Dermis blood vessel endothelial cell (primary cell): ENCODE data around the gene ZNF160. TPM values are rescaled to one million over a fixed set of nuclear protein-coding genes. Genes with fewer than 3 reads are reported as not detected.
"Not testable (repeated sequence)": the region's sequence is repeated elsewhere in the genome, so short reads cannot be mapped to it uniquely, and the experiment has no call there.

Experiments used
- DNase-seq: peaks from one replicate; pipeline ENCODE4 v3.0.0; 2010
- total RNA-seq: library from RNA; depleted of rRNA; stranded (reverse); fragments of >200 nt; gene quantifications from 2 replicates; pipeline ENCODE4 v1.2.3, GENCODE V29; 2014

Gene ZNF160
- total RNA-seq, 1 donor from 2014 or later = 29.3 TPM

DNA sequence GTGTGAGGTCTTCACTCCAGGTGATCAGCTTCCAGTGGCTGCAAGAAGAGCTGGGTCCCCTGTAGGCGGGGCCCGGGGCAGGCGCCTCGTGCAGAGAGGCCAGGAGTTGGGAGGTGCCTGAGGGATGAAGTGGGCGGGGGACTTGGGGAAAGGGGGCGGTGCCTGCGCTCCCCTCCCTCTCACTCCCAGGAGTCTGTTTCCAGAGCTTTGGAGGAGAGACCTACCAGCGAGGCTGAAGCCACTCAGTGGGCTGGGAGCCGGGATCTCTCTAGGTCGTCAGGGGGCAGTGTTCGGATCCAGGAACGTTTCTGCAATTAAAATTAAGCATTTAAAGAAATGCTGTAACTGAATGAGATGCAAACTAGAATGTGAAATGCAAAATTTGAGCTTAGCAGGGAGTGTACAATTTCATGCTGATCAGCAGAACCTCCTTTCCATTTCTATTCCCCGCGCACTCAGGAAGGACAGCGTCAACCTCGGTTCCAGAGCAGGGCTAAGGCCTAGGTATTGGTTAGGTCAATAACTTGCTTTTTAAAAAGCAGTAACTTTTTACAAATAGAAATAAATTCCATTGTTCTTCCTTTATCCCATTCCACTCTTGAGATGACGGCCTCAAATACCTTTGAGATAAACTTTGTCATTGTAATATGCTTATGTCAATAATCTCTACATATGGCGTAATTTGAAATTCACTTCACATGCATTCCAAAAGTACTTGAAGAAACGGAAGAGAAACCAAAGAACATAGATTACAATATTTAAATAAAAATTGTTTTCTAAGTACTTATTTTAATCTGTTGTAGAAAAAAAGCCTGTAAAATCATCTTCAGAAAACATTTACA, 11.6 kb downstream of the ZNF160 start:
- no peak for DNase-seq

DNA sequence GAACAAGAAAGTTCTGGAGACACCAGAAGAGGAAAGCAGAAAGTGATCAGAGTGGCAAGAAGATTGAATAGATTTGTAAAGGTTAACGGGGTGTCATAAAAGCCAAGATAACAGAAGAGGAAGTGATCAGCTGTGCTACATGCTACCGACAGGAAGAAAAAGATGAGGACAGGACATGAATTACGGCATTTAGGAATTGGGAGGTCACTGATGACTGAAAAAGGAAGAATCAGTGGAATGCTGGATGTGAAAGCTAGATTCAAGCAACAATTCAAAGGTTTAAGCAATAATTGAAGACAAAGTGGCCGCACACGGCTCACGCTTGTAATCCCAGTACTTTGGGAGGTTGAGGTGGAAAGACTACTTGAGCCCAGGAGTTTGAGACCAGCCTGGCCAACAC, 15.1 kb downstream of the ZNF160 start:
- peak; percentile 66 for DNase-seq

DNA sequence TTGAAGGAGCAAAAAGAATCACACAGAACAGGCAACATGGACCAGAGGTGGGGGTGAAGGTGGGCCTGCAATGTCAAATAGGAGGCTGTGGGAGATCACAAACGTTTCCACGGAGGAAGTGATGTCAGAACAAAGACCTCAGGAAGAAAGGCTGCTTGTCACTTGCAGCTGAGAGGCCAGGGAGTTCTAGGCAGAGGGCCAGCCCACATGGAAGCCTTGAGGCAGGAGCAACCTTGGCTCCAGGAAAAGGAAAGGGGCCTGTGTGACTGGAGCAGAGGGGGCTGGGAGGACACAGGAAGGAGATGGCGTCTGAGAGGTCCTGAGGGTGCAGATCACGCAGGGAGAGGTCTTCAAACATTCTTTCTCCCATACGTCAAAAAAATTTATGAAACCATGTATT, 16.3 kb downstream of the ZNF160 start:
- DNase-seq = peak; percentile 99

DNA sequence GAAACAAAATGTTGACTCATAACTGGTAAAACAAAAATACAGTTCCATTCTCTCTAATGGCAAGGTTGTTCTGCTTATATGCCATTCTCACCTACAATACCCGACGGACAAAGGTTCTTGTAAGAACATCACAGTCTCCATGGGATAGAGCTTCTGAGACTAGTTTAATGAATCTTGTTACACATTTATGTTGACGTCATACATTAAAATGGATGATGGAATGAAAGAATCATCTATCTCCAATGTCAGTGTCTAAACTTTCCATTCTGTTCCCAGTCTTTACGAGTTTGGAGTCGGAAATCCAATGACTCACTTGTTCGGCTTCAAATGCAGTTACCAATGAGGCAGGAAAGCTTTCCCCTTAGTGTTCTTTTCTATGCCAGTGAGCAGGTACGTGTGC, 17.7 kb downstream of the ZNF160 start:
- DNase-seq = no peak

DNA sequence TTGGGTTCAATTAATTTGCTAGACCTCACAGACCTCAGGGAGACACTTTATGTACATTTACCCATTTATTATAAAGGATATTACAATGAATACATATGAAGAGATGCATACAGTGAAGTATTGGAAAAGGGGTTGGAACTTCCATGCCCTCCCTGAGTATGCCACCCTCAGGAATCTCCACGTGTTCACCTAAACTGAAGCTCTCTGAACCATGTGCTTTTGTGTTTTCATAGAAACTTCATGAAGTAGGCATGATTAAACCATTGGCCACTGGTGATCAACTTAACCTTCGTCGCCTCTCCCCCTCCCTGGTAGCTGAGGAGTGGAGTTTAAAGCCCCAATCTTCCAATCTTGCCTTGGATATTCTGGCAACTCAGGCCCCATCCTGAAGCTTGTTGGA, 20.3 kb downstream of the ZNF160 start:
- DNase-seq = no peak

DNA sequence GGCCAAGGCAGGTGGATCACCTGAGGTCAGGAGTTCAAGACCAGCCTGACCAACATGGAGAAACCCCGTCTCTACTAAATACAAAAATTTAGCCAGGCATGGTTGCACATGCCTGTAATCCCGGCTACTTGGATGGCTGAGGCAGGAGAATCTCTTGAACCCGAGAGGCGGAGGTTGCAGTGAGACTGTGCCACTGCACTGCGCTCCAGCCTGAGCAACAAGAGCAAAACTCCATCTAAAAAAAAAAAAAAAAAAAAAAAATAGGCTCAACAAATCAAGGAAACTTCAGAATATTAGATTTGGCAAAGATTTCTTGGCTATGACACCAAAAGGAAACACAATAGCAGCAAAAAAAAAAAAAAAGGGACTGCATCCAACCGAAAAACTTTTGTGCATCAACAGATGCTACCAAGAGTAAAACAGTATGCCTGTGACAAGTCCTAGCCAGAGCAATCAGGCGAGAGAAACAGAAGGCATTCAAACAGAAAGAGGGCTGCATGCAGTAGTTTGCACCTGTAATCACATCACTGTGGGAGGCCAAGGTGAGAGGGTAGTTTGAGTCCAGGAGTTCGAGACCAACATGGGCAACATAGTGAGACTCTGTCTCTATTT, 23.8 kb downstream of the ZNF160 start:
- DNase-seq = peak; percentile 11

DNA sequence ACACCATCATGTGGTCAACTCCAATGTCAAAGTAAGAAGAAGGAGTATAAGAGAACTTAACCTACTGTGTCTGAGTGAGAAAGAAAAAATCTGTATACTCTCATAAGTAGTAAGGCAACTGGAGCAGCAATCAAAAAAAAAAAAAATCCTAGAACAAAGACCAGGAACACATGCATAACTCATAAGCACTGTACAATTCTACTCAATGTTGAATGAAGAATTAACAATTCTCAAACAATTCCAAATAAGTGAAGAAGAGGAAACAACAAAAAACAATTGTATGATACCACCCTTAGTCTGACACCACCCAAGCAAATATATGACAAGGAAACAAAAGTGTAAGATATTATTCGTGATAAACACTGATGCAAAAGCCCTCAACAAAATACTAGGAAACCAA, 24.6 kb downstream of the ZNF160 start:
- no peak for DNase-seq

DNA sequence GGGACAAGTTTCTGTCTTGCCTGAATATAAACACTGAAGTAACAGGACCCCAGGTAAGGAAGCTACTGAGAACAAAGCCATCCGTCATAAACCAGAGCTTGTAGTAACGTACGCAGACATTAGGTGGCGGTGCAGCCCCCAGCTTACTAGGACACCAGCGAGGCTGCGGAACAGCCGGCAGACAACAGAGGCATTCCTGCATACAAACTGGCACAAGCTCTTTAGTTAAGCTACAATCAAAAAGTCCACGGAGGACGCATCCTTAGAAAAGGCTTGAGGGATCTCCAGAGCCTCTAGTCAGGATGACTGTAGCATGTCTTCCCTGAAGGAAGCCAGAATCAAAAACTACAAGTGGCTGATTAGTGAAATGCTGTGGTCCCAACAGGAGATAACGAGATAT, 26.2 kb downstream of the ZNF160 start:
- peak; percentile 87 for DNase-seq

DNA sequence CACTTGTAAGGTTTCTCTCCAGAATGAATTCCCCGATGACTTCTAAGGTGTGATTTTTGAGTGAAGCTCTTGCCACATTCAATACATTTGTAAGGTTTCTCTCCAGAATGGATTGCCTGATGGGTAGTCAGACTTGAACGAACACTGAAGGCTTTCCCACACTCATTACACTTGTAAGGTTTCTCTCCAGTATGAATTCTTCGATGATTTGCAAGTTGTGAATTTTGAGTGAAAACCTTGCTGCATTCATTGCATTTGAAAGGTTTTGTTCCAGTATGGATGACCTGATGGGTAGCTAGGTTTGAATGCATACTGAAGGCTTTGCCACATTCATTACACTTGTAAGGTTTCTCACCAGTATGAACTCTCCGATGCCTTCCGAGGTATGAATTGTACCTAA, 34.4 kb downstream of the ZNF160 start:
- no peak for DNase-seq

DNA sequence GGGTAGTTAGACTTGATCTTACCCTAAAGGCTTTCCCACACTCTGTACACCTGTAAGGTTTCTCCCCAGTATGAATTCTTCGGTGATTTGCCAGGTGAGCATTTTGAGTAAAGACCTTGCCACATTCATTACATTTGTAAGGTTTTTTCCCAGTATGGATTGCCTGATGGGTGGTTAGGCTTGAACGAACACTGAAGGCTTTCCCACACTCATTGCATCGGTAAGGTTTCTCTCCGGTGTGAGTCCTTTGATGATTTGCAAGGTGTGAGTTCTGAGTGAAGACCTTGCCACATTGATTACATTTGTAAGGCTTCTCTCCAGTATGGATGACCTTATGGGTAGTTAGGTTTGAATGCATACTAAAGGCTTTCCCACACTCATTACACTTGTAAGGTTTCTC, 35.0 kb downstream of the ZNF160 start:
- no peak for DNase-seq

DNA sequence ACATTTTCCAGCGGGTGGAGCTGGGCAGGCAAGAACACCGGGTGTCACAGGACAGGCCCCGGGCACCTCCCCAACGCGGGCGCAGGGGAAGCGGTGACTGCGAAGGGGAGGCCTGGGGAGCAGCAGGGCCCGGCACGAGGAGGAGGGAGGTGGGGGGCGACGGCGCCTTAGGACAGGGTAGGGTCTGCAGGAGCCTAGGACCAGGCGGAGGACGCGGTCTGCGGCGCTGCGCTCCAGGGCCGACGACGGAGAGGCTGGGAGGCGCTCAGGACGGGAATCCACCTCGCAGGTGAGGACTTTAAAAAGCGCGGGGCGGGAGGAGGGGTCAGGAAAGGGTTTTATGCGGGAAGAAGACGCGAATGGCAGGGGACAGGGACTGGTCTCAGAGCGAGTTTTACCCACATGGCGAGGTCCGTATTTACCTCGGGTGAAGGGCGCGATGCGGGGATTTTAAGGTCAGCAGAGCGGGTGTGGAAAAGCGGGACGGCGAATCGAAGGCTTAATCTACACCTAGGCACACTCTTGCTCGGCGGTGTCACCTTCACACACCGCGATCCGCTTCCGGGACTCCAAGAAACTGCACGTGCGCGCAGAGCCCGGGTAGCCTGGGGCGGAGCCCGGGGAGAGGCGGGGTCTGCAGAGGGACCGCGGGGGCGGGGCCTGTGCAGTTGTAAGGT, 45.2 kb downstream of the ZNF160 start:
- DNase-seq = peak; percentile 12

DNA sequence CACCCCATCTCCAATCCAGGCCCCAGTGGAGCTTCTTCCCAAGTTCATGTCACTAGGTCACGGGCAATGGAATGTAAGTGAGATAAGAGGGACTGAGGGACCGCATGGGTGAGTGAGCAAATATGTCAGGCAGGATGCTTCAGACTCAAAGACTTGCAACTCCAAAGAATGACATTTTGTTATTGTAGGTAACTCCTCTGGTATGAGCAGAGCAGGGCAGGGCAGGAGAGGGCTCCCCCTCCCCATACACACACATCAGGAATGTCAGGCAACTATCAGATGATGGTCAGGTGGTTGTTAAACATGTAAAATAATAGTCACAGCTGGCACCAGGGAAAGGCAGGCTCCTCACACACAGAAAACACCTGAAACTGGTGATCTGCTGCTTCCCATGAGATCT, 48.1 kb downstream of the ZNF160 start:
- no peak for DNase-seq

DNA sequence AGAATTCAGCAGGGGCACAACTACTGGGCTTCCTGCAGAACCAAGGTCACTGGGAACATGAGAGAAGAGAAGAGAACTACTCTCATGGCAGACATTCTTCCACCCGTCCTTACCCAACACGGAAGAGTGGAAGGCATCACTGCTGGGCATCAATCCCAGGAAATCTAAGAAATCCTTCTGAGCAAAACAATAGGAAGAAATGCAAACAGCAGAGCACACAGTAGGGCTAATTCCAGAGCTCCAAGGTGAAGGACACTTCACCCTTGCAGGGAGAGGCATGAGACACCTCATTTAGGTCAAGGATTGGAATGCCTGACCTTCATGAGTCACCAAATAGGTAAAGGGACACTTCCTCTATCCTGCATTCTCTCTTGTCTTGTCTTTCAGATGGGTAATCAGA, 55.8 kb downstream of the ZNF160 start:
- DNase-seq = no peak

DNA sequence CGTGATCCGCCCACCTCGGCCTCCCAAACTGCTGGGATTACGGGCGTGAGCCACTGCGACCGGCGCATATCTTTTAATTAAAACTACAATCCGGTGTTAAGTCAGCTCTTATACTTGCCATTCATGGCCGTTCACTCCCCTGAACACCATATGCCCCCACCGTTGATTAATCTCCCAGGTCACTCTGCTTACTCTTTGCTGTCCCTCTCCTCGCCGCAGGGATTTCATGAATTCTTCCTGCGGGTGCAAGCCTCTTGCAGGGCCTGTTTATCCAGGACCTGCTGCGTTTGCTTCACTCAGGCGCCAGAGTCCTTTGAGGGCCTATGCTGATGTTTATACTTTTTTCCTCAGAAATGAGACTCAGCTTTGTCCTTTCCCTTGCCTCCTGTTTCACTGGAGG, 57.7 kb downstream of the ZNF160 start:
- no peak for DNase-seq

DNA sequence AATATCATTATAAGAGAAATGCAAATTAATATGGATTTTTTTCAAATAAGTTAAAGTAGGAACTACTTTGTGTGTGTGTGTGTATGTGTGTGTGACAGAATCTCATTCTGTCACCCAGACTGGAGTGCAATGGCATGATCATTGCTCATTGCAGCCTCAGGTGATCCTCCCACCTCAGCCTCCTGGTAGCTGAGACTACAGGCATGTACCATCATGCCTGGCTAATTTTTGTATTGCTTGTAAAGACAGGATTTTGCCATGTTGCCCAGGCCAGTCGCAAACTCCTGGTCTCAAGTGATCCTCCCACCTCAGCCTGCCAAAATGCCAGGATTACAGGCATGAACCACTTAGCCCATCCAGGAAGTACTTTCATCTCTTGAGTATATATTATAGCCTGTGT, 61.9 kb downstream of the ZNF160 start:
- DNase-seq = no peak

DNA sequence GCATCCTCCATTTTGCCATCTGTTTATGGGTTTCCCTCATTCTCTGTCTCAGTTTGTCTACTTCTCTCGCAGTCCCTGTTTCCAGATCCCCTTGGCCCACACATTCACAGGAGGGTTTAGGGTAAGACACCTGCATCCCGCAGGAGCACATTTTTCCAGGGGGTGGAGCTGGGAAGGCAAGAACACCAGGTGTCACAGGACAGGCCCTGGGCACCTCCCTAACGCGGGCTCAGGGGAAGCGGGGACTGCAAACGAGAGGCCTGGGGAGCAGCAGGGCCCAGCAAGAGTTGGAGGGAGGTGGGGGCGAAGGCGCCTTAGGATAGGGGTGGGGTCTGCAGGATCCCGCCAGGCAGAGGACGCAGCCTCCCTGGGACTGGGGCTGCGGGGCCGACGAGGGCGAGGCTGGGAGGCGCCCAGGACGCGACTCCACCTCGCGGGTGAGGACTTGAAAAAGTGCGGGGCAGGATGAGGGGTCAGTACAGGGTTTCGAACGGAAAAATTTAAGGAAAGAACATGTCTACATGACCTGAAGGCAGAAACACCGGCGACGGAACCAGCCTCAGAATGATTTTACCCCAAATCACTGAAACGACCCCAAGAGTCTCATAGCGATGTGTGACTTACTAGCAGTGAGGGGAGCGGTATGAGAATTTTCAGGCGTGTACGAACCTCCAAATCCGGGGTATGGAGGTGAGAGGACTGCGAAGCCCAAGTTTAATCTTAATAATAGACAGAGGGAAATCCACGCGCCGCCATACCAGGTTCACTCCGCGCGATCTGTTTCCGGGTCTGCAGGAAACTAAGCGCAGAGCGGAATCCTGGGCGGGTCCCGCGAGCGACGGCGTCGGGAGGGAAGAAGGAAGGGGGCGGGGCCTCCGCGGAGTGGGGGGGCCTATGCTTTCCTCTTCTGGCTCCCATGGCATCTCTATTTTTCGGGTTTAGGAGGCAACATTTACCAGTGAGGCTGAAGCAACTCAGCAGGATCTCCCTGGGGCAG, 65.8 kb downstream of the ZNF160 start:
- peak; percentile 81 for DNase-seq

DNA sequence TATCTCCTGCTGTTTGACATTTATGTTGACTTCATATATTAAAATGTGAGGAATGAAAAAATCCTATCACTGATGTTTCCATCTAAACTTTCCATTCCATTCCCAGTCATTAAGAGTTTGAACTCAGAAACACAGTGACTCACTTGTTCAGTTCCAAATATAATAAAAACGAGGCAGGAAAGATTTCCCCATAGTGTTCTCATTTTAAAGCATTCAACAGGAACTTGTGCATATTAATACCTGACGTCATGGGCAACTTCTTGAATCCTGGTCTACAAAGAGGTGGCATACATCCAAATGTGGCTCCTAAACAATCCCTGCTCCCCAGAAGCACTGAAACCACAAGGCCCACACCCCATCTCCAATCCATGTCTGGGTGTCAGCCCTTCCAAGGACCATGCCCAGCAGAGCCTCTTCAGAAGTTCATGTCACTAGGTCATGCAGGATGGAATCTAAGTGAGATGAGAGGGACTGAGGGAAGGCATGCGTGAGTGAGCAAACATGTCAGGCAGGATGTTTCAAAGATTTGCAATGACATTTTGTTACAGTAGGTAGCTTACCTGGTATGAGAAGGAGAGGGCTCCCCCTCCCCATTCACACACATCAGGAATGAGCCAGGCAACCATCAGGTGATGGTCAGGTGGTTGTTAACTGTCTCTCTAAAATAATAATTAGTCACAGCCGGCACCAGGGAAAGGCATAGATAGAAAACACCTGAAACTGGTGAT, 68.1 kb downstream of the ZNF160 start:
- peak; percentile 10 for DNase-seq

DNA sequence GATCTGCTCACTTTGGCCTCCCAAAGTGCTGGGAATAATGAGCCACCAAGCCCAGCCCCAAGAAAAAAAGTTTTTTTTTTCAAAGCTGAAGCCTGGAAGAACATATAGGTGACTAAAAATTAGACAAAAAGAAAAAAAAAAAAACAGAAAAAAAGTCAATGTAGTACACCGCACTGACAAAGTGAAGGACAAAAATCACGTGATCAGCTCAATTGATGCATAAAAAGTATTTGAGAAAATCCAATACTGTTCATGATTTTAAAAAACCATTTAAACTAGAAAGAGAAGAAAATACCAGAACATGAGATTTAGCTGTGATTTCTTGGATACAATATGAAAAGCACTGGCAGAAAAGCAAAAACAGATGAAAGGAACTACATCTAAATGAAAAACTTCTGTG, 69.2 kb downstream of the ZNF160 start:
- no peak for DNase-seq

DNA sequence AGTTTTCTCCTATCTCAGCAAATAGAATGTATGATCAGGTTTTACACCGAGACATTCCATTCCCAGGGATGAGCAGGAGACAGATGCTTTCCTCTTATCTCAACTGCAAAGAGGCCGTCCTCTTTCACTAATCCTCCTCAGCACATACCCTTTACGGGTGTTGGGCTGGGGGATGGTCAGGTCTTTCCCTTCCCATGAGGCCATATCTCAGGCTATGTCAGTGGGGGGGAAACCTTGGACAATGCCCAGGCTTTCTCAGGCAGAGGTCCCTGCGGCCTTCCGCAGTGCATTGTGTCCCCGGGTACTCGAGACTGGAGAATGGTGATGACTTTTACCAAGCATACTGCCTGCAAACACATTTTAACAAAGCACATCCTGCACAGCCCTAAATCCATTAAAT, 74.9 kb downstream of the ZNF160 start:
- not testable (repeated sequence) for DNase-seq

DNA sequence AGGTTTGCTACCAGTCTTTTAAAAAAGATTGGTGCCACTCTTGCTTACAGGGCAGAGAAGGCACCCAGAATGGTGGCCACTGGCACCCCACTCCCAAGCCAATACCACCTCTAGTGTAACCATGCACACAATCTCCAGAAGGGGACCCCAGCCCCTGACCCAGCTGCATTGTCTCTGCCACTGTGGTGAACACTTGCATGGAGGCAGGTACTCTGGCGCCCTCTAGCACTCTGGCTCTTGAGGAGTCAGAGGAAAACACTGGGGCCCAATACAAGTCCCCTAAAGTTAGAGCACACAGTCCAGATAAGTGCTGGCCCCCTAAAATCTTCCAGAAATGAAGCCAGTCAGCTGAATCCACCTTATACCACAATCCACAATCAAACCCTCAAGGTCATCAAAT, 83.5 kb downstream of the ZNF160 start:
- peak; percentile 20 for DNase-seq
